GM10266 (cell line): Measurements from ENCODE around the gene IQCC.

Experiments
- DNase-seq: peaks from one replicate; pipeline ENCODE4 v3.0.0; 2012; ENCODE audit errors: extremely low spot score
- CTCF ChIP-seq: IDR thresholded peaks from 2 replicates; pipeline ENCODE4 v1.5.1; 2012; ENCODE audit warnings: mild to moderate bottlenecking, low read depth; ENCODE audit not compliant: control insufficient read depth, insufficient read depth; ENCODE audit errors: missing control alignments

The IQCC gene

GRCh38 chr1:32228771-32229170 is 23.3 kb downstream of the IQCC start:
- no peak for TF ChIP-seq CTCF
- no peak for DNase-seq

- TF ChIP-seq CTCF = no peak
- DNase-seq = no peak
These were observed 26.5 kb downstream of the IQCC start for GRCh38 chr1:32231843-32232432.

- no peak for DNase-seq
- no peak for TF ChIP-seq CTCF
These were observed 27.3 kb downstream of the IQCC start for GRCh38 chr1:32232558-32233304.

- DNase-seq = no peak
- no peak for TF ChIP-seq CTCF
These were observed 29.3 kb downstream of the IQCC start for GRCh38 chr1:32234792-32235191.

GRCh38 chr1:32239337-32239736 is 33.9 kb downstream of the IQCC start:
- no peak for TF ChIP-seq CTCF
- DNase-seq = no peak

GRCh38 chr1:32239790-32240139 is 34.3 kb downstream of the IQCC start:
- TF ChIP-seq CTCF = no peak
- no peak for DNase-seq

GRCh38 chr1:32240140-32240951 is 34.9 kb downstream of the IQCC start:
- peak; percentile 44 for TF ChIP-seq CTCF
- no peak for DNase-seq
